Immature natural killer cell (primary cell): Measurements from ENCODE around the gene IRF1. TPM values are rescaled to one million over a fixed set of nuclear protein-coding genes. Genes with fewer than 3 reads are reported as not detected.
"Not testable (repeated sequence)": the region's sequence is repeated elsewhere in the genome, so short reads cannot be mapped to it uniquely, and the experiment has no call there.

ENCODE experiments used
- DNase-seq, 3 donors: peaks; one replicate each; pipeline ENCODE4 v3.0.0; 2022; ENCODE audit warnings: mixed read lengths in 1 of 3
- H3K27ac Mint-ChIP-seq, 6 donors: one replicate each; pipeline ENCODE4 v1.8.0; 2020; ENCODE audit warnings: mixed read lengths in 6 of 6, mild to moderate bottlenecking in 5 of 6, inconsistent platforms in 4 of 6, moderate library complexity in 3 of 6
- H3K27me3 Mint-ChIP-seq, 3 donors: one replicate each; pipeline ENCODE4 v1.8.0; 2020 to 2021; ENCODE audit warnings: low read depth in 3 of 3, mild to moderate bottlenecking in 3 of 3, mixed read lengths in 3 of 3, moderate library complexity in 3 of 3, inconsistent platforms in 1 of 3
- H3K36me3 Mint-ChIP-seq, 3 donors: one replicate each; pipeline ENCODE4 v1.8.0; 2020; ENCODE audit warnings: mixed read lengths in 3 of 3, inconsistent platforms in 2 of 3, mild to moderate bottlenecking in 2 of 3
- H3K4me1 Mint-ChIP-seq, 2 donors: one replicate each; pipeline ENCODE4 v1.8.0; 2020; ENCODE audit warnings: inconsistent platforms in 2 of 2, mild to moderate bottlenecking in 2 of 2, mixed read lengths in 2 of 2, moderate library complexity in 1 of 2
- H3K4me3 Mint-ChIP-seq, 5 donors: one replicate each; pipeline ENCODE4 v1.8.0; 2020; ENCODE audit warnings: mild to moderate bottlenecking in 5 of 5, mixed read lengths in 5 of 5, inconsistent platforms in 3 of 5, moderate library complexity in 3 of 5
- H3K9me3 Mint-ChIP-seq, 6 donors: one replicate each; pipeline ENCODE4 v1.8.0; 2020; ENCODE audit warnings: mild to moderate bottlenecking in 6 of 6, mixed read lengths in 6 of 6, inconsistent platforms in 4 of 6, moderate library complexity in 3 of 6
- polyA plus RNA-seq, 3 donors: library from polyadenylated mRNA; unstranded; fragments of 300-500 nt; fragmentation: Illumina TruSeq; gene quantifications; one replicate each; pipeline ENCODE4 v1.2.3, GENCODE V29; 2021

Gene IRF1
- polyA plus RNA-seq, 3 donors from 2014 or later: 349 to 460 (median 371) TPM

- not testable (repeated sequence) for H3K9me3 Mint-ChIP-seq
- peaks cover 12 to 22% (median 14%) of the 10 kb centered on the region in 3 donors for H3K36me3 Mint-ChIP-seq
- H3K27ac Mint-ChIP-seq: peak overlapping the region; percentile 88 to 98 (median 95)
Observed at GRCh38 chr5:132438267-132438645, 52.3 kb downstream of the IRF1 start.

GRCh38 chr5:132437604-132438266 is 52.8 kb downstream of the IRF1 start:
- H3K27me3 Mint-ChIP-seq: peaks cover 0 to 7% (median 2%) of the 10 kb centered on the region in 3 donors
- H3K4me3 Mint-ChIP-seq: peak overlapping the region; percentile 54 to 77 (median 66)
- peak overlapping the region; percentile 88 to 98 (median 95) for H3K27ac Mint-ChIP-seq
- peak; percentile 45 to 51 (median 50) for DNase-seq
- H3K4me1 Mint-ChIP-seq: peaks cover 95 to 98% of the 10 kb centered on the region in 2 donors
- H3K36me3 Mint-ChIP-seq: peaks cover 17 to 22% (median 19%) of the 10 kb centered on the region in 3 donors
- H3K9me3 Mint-ChIP-seq: no peaks in the 10 kb centered on the region

More at GRCh38 chr5:132438267-132438645, 52.3 kb downstream of the IRF1 start:
- Mint-ChIP-seq H3K4me3 (peak overlapping the region; percentile 54 to 77 (median 66)), H3K4me1 (peaks cover 95 to 98% of the 10 kb centered on the region in 2 donors)
- not testable (repeated sequence) for DNase-seq, H3K27me3 Mint-ChIP-seq

- peak overlapping the region; percentile 88 to 98 (median 95) for H3K27ac Mint-ChIP-seq
- H3K36me3 Mint-ChIP-seq: peaks cover 17 to 23% (median 22%) of the 10 kb centered on the region in 3 donors
- peak overlapping the region; percentile 54 to 77 (median 66) for H3K4me3 Mint-ChIP-seq
- no peak for DNase-seq
- peaks cover 0 to 7% (median 2%) of the 10 kb centered on the region in 3 donors for H3K27me3 Mint-ChIP-seq
- H3K9me3 Mint-ChIP-seq: no peaks in the 10 kb centered on the region
- peaks cover 95 to 98% of the 10 kb centered on the region in 2 donors for H3K4me1 Mint-ChIP-seq
Observed at GRCh38 chr5:132436936-132437335, 53.6 kb downstream of the IRF1 start.

GRCh38 chr5:132435886-132436285 is 54.7 kb downstream of the IRF1 start:
- H3K4me3 Mint-ChIP-seq: peak overlapping the region in 4 of 5 donors; percentile 53 to 66 (median 60)
- peaks cover 95 to 98% of the 10 kb centered on the region in 2 donors for H3K4me1 Mint-ChIP-seq

GRCh38 chr5:132435447-132435846 is 55.1 kb downstream of the IRF1 start:
- Mint-ChIP-seq H3K36me3 (peaks cover 18 to 33% (median 26%) of the 10 kb centered on the region in 3 donors), H3K4me3 (peak overlapping the region in 2 of 5 donors; percentile 62 to 71), H3K27me3 (peaks cover 0 to 6% (median 2%) of the 10 kb centered on the region in 3 donors), H3K27ac (peak overlapping the region; percentile 80 to 100 (median 97)), H3K9me3 (no peaks in the 10 kb centered on the region), H3K4me1 (peaks cover 95 to 98% of the 10 kb centered on the region in 2 donors)
- no peak for DNase-seq

More at GRCh38 chr5:132435886-132436285, 54.7 kb downstream of the IRF1 start:
- Mint-ChIP-seq H3K27ac (peak overlapping the region; percentile 80 to 100 (median 97)), H3K27me3 (peaks cover 0 to 7% (median 2%) of the 10 kb centered on the region in 3 donors), H3K9me3 (no peaks in the 10 kb centered on the region), H3K36me3 (peaks cover 17 to 29% (median 26%) of the 10 kb centered on the region in 3 donors)
- no peak for DNase-seq

GRCh38 chr5:132434416-132435286 is 55.9 kb downstream of the IRF1 start:
- H3K9me3 Mint-ChIP-seq: no peaks in the 10 kb centered on the region
- no peak for DNase-seq
- H3K27ac Mint-ChIP-seq: peak overlapping the region; percentile 80 to 100 (median 97)
- peak overlapping the region; percentile 34 to 71 (median 45) for H3K4me3 Mint-ChIP-seq
- peaks cover 26 to 41% (median 29%) of the 10 kb centered on the region in 3 donors for H3K36me3 Mint-ChIP-seq
- H3K27me3 Mint-ChIP-seq: peaks cover 0 to 3% (median 3%) of the 10 kb centered on the region in 3 donors
- peaks cover 95 to 98% of the 10 kb centered on the region in 2 donors for H3K4me1 Mint-ChIP-seq

GRCh38 chr5:132433141-132433540 is 57.4 kb downstream of the IRF1 start:
- Mint-ChIP-seq H3K27me3 (peaks cover 1 to 6% (median 3%) of the 10 kb centered on the region in 3 donors), H3K36me3 (peaks cover 29 to 46% (median 34%) of the 10 kb centered on the region in 3 donors), H3K4me3 (peak overlapping the region; percentile 26 to 85 (median 70)), H3K27ac (peak overlapping the region; percentile 98 to 100 (median 99)), H3K4me1 (peaks cover 95 to 98% of the 10 kb centered on the region in 2 donors), H3K9me3 (no peaks in the 10 kb centered on the region)
- DNase-seq: no peak

GRCh38 chr5:132431632-132432031 is 58.9 kb downstream of the IRF1 start:
- no peaks in the 10 kb centered on the region for H3K9me3 Mint-ChIP-seq
- H3K27ac Mint-ChIP-seq: peak overlapping the region; percentile 98 to 100 (median 99)
- DNase-seq: no peak
- peak overlapping the region; percentile 10 to 85 (median 44) for H3K4me3 Mint-ChIP-seq
- H3K36me3 Mint-ChIP-seq: peaks cover 29 to 46% (median 34%) of the 10 kb centered on the region in 3 donors
- H3K4me1 Mint-ChIP-seq: peaks cover 95 to 98% of the 10 kb centered on the region in 2 donors
- H3K27me3 Mint-ChIP-seq: peaks cover 6 to 14% (median 12%) of the 10 kb centered on the region in 3 donors

Other genes with a start within 250 kb of the IRF1 start
- not detected for gene PDLIM4, start 233.1 kb downstream of the IRF1 start, polyA plus RNA-seq
- gene SLC22A4, start 196.4 kb downstream of the IRF1 start, polyA plus RNA-seq: not detected
- gene SLC22A5, start 121.1 kb downstream of the IRF1 start, polyA plus RNA-seq: 1 to 10 TPM; 1.1 to 1.5 (median 1.5) TPM
- gene IL5, start 52.7 kb upstream of the IRF1 start, polyA plus RNA-seq: not detected
- gene RAD50, start 66.2 kb upstream of the IRF1 start, polyA plus RNA-seq: 10 to 100 TPM in 1 of 3 donors, 1 to 10 TPM in 2; 2.4 to 27.4 (median 9.7) TPM
- gene IL13, start 167.4 kb upstream of the IRF1 start, polyA plus RNA-seq: under 1 TPM in 1 of 3 donors, not detected in 2; 0.28 TPM
- not detected for gene IL4, start 183.2 kb upstream of the IRF1 start, polyA plus RNA-seq
- gene KIF3A, start 246.8 kb upstream of the IRF1 start, polyA plus RNA-seq: 10 to 100 TPM in 1 of 3 donors, 1 to 10 TPM in 2; 7.4 to 13.5 (median 8.2) TPM